SIG-M5 treated with dmso at 0.1 percent for 504 hours (cell line): Measurements from ENCODE around the gene BHLHA9.

ENCODE experiments used
- DNase-seq: peaks from one replicate; lab custom pipeline; 2025; ENCODE audit not compliant: unreplicated experiment; lab: John Stamatoyannopoulos, UW

BHLHA9 gene

DNA sequence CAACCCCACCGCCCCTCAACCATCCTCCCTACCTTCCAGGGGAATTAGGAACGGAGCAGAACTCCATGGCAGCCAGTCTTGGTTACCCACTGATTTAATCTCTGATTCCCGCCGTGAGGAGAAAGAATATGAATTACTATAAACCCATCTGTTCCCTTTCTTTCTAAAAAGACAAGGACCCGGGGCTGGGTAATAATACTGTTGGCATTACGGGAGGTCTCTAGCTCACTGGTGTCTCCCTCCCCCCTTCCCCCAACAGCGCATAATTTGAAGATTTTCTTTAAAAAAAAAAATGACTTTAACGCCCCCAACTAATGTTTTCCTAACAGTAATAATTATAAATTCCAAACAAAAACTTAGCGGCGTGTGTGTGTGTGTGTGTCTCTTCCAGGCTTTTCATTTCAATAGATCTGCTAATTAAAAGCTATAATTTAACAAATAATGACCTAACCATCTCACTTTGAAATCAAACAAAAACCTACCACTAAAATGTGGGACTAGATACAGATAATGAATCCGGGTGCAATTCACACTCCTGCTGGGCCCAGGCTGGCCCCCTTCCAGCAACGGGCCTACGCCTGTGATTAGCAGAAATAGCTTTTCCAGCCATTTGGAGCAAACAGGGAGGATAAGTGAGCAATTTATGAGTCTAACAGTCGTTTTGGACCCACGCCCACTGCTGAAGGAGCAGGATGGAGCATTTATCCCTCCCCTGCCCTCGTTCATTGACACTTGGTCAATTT, 18.2 kb upstream of the BHLHA9 start:
- no peak for DNase-seq

GRCh38 chr17:1255041-1255440, 15.2 kb upstream of the BHLHA9 start:
- DNase-seq = no peak

DNA sequence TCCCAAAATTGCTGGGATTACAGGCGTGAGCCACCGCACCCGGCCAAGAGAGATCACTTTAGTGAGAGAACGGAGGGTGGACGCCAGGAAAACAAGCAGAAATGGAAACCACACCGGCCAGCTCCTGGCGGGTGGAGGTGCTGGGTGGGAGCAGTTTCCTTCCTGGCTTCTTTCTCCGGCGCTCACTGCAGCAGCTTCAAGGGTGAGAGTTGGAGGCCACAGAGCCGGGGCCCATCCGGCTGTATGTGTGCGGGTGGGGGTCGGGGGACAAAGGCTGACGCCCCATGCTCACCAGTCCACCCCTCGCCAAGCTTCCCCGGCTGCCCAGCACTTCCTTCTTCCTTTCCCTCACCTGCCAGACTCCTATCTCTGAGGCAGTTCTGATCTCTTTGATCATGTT, 13.5 kb upstream of the BHLHA9 start:
- no peak for DNase-seq

DNA sequence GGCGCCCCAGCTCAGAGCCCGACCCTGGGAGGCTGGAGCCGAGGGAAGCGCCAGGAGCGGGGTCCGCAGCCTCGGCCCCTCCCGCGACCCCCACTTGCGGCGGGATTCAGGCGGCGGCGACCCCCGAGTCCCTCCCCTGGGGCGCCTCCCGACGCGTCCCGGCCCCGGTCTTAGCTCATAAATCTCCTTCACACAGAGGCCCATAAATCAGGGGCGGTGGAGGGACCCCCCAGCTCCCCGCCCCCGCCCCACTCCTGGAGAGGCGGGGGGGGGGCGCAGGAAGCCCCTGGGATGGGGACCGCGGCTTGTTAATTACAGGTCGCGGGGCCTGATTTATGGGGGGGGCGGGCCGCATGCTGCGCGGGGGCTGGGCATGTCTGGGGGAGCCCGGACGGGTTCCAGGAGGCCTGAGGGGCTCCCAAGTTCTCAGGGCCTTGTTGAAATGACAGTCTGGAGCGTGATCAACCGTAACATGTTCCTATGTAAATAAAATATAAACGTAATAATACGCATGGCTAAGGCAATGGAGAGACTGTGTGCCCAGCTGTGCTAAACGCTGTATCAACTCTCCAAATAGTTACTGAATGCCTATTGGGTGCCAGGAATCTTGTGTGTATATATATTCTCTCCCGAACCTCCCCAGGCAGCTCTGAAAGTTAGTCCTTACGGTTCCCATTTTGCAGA, 10.0 kb upstream of the BHLHA9 start:
- no peak for DNase-seq

DNA sequence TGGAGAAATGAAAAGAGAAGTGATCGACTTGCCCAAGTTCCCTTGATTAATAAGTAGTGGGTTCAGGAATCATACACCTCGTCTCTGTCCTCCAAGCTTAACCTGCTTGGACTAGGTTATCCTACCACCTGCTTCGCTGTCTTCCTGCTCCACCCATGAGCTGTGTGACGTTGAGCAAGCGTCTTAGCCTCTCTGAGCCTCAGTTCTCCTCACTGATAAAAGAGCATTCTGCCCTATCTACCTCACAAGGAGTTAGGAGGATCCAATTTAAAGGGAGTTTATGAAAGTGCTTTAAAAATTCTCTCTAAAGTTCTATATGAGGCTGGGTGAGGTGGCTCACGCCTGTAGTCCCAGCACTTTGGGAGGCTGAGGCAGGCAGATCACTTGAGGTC, 9.5 kb upstream of the BHLHA9 start:
- no peak for DNase-seq

DNA sequence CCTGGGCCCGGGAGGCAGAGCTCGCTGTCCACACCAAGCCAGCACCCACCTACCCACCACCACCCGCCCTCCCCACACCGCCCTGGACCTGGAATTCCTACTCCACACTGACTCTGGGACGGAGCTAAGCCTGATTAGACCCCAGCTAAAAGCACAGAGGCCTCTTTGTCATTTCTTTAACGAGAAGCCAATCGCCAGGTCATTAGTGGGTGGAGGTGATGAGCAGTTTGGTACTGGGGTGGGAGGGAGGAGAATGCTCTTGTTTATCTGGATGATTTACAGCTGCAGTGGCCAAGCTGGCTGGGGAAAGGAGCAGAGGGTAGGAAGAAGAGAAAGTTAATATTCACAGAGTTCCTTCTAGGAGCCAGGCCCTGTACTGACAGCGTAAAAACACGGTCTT, 6.0 kb upstream of the BHLHA9 start:
- no peak for DNase-seq

DNA sequence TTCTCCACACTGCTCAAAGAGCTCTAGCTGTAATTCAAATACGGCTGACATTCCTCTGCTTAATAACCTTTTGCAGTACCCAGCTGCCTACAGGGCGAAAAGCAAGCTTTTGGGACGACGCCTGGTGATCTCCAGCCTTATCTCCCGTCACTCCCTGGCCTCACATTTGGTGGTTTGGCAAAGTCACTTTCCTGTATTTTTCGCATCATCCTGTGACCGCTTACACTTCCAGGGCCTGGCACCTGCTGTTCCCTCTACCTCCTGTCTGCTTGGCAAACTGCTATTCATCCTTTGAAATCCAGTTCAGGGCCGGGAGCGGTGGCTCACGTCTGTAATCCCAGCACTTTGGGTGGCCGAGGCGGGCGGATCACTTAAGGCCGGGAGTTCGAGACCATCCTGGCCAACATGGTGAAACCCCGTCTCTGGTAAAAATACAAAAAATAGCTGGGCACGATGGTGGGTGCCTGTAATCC, 2.7 kb upstream of the BHLHA9 start:
- no peak for DNase-seq

DNA sequence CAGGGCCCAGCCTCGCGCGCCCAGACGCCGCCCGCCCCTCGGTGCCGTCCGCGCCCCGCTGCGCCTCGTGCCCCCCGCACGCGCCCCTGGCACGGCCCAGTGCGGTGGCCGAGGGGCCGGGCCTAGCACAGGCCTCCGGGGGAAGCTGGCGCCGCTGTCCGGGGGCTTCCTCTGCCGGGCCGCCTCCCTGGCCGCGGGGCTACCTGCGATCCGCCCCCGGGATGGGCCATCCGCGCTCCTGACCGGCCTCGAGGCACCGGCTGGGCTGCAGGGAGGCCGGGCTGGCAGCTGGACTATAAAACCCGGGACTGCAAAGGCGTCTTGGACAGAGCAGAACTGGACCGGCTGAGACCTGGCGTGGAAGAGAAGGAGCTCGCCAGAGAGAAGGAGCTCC, 783 bp downstream of the BHLHA9 start:
- DNase-seq = no peak

GRCh38 chr17:1271441-1271840, 1.2 kb downstream of the BHLHA9 start:
- DNase-seq = no peak

DNA sequence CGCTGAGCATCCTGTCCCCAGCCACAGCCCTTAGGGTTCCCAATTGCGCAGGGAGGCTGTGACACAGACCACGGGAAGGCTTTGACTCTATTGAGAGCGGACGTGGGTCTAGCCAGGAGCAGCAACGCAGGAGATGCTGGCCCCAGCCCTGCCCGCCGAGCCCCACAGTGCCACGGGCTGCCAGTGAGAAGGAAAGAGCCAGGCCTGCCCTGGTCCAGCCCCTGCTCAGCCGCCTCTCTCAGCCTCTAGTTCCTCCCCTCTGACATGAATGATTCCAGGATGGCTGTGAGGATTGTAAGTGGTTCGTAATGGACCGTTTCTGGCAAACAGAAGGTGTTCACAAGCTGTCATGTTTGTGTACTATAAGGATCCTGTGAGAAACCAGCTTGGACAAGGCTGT, 2.5 kb downstream of the BHLHA9 start:
- no peak for DNase-seq

- DNase-seq = no peak
These were observed 3.4 kb downstream of the BHLHA9 start for GRCh38 chr17:1273492-1274244.

- DNase-seq = no peak
These were observed 4.0 kb downstream of the BHLHA9 start for GRCh38 chr17:1274245-1274608.

DNA sequence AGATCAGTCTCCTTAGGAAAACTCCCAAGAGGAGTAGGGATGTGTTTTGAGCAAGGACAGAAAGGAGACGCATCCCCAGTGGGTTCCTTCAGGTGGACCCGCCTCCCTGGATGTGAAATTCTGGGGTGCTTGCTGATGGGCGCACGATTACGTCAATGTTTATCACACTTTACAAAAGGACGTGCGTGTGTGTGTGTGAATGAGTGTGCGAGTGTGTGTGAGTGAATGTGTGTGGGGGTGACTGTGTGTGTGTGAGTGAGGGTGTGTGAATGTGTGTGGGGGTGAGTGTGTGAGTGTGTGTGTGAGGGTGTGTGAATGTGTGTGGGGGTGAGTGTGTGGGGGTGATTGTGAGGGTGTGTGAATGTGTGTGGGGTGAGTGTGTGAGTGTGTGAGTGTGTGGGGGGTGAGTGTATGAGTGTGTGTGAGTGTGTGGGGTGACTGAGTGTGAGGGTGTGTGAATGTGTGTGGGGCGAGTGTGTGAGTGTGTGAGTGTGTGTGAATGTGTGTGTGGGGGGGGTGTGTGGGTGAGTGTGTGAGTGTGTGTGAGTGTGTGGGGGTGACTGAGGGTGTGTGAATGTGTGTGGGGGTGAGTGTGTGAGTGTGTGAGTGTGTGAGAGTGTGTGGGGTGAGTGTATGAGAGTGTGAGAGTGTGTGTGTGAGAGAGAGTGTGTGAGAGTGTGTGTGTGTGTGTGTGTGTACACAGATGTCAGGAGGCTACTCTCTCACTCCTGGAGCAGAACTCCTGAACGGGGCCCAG, 5.1 kb downstream of the BHLHA9 start:
- no peak for DNase-seq

- peak; percentile 35 for DNase-seq
These were observed 5.9 kb downstream of the BHLHA9 start for GRCh38 chr17:1275962-1276736.

DNA sequence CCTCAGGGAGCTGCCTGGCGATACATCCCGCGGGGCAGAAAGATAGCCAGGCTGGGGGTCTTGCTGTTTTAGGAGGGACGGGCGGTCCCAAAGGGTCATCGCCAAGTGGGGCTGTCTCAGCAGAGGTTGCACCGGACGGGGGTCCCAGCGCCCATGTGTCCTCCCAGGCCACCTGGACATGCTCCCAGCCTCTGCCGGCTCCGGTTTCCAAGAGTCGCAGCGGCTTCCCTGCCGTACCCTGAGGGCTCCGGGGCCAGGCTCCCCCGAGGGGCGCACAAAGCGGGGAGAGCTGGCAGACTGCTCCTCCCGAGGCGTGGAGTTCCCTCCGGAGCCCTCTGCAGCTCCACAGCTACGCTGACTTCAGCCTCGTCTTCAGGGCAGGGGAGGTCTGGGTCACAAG, 10.4 kb downstream of the BHLHA9 start:
- no peak for DNase-seq

DNA sequence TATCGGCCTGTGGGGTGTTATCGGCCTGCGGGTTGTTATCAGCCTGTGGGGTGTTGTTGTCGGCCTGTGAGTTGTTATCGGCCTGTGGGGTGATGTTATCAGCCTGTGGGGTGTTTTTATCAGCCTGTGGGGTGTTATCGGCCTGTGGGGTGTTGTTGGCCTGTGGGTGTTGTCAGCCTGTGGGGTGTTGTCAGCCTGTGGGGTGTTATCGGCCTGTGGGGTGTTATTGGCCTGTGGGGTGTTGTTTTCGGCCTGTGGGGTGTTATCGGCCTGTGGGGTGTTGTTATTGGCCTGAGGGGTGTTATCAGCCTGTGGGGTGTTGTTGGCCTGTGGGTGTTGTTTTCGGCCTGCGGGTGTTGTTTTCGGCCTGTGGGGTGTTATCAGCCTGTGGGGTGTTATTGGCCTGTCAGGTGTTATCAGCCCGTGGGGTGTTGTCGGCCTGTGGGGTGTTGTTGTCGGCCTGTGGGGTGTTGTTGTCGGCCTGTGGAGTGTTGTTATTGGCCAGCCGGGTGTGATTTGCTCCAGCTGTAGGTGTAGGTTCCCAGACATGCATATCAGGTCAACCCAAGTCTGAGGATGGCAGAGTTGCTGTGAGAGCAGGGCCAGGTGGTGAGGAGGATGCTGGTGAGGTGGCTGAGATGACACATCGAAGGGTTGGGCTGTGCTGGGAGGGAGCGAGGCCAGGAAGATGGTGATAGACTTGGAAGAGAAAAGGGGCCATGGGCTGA, 16.3 kb downstream of the BHLHA9 start:
- DNase-seq = no peak

- DNase-seq = no peak
These were observed 19.5 kb downstream of the BHLHA9 start for GRCh38 chr17:1289695-1290094.

GRCh38 chr17:1290676-1291075, 20.4 kb downstream of the BHLHA9 start:
- no peak for DNase-seq

DNA sequence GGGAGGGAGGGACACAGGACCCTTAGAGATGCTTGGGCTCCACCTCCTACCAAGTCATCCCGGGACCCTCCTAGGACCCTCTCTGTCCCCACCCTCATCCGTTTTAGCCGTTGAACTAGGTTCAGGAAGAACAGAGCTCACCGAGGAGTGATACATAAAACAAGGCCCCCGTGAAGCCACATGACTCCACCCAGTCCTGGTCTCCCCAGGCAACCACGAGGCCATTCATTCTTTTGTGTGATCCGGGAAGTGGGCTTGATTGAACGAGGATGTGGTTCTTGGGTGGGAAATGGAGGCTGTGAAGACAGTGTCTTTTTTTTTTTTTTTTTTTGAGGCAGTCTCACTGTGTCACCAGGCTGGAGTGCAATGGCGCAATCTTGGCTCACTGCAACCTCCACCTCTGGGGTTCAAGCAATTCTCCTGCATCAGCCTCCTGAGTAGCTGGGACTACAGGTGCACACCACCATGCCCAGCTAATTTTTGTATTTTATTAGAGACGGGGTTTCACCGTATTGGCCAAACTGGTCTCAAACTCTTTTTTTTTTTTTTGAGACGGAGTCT, 24.0 kb downstream of the BHLHA9 start:
- peak; percentile 61 for DNase-seq

DNA sequence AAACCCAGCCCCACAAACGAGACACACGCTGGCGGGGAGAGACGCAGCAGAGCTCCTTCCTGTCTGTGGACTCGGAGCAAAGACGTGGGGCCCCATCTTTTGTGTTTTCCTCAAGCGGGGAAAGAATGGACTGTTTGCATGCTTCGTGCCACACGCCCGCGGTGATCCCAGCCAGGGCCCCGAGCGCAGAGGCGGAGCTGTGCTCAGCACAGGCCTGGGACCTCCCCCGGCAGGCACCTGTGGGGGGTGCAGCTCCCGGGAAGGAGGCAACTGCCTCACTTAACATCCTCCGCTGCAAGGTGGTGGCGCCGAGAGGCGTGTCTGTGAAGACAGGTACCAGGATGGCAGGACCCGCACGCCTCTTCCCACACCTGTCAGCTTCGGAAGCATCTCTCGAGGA, 28.4 kb downstream of the BHLHA9 start:
- DNase-seq = no peak
